Neural crest cell (in vitro differentiated cells): ENCODE measurements around the gene ATP10B. TPM values are rescaled to one million over a fixed set of nuclear protein-coding genes. Genes with fewer than 3 reads are reported as not detected.

Experiments used
- DNase-seq: peaks from one replicate; pipeline ENCODE4 v3.0.0; 2021; ENCODE audit warnings: low read depth, mixed read lengths, low spot score
- H3K27ac Mint-ChIP-seq: one replicate; pipeline ENCODE4 v1.8.0; 2021; ENCODE audit warnings: mild to moderate bottlenecking, mixed read lengths; ENCODE audit not compliant: unreplicated experiment
- H3K27me3 Mint-ChIP-seq: 2 replicates; pipeline ENCODE4 v1.8.0; 2021; ENCODE audit warnings: low read depth, mild to moderate bottlenecking, mixed read lengths
- H3K36me3 Mint-ChIP-seq: 2 replicates; pipeline ENCODE4 v1.8.0; 2021; ENCODE audit warnings: low read depth, mild to moderate bottlenecking, mixed read lengths
- H3K4me1 Mint-ChIP-seq: 2 replicates; pipeline ENCODE4 v1.8.0; 2021; ENCODE audit warnings: mixed read lengths
- H3K4me3 Mint-ChIP-seq: one replicate; pipeline ENCODE4 v1.8.0; 2021; ENCODE audit warnings: mild to moderate bottlenecking, mixed read lengths
- H3K9me3 Mint-ChIP-seq: 2 replicates; pipeline ENCODE4 v1.8.0; 2021; ENCODE audit warnings: mixed read lengths
- total RNA-seq: library from RNA; stranded (reverse); gene quantifications from 2 replicates; pipeline ENCODE4 v1.2.1, GENCODE V29; 2021
- TF ChIP-seq, protein P1 (sequence below): fragments of 200-600 bp; sonication (generic); conservative IDR thresholded peaks from 2 replicates; pipeline ENCODE4 v1.5.0; 2021; ENCODE audit warnings: antibody characterized with exemption, mild to moderate bottlenecking

The ATP10B gene
- total RNA-seq, 1 donor from 2014 or later, result 10.8 TPM

DNA sequence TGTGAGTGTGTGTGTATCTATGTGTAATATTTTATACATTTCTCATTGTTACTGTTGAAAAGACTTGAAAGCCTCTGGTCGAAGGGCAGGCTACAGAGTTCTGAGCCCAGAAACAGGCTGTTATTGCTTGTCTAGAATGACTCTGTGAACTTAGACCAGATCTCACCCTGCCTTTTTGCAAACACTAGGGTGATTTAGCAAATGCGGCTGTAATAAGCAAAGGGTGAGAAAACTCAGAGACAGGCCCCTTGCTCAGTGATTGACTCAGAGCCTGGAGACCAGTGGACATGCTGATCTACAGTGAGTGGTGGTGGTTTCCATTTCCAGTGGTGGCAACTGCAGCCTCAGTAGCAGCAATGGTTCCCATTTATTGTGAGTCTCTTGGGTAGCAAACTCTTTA lies 183.7 kb downstream of the ATP10B start:
- no peak overlapping the region for H3K4me3 Mint-ChIP-seq
- no peaks in the 10 kb centered on the region for H3K4me1 Mint-ChIP-seq
- TF ChIP-seq, protein P1, sequence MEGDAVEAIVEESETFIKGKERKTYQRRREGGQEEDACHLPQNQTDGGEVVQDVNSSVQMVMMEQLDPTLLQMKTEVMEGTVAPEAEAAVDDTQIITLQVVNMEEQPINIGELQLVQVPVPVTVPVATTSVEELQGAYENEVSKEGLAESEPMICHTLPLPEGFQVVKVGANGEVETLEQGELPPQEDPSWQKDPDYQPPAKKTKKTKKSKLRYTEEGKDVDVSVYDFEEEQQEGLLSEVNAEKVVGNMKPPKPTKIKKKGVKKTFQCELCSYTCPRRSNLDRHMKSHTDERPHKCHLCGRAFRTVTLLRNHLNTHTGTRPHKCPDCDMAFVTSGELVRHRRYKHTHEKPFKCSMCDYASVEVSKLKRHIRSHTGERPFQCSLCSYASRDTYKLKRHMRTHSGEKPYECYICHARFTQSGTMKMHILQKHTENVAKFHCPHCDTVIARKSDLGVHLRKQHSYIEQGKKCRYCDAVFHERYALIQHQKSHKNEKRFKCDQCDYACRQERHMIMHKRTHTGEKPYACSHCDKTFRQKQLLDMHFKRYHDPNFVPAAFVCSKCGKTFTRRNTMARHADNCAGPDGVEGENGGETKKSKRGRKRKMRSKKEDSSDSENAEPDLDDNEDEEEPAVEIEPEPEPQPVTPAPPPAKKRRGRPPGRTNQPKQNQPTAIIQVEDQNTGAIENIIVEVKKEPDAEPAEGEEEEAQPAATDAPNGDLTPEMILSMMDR, result no peak
- H3K27ac Mint-ChIP-seq, result no peak overlapping the region
- H3K9me3 Mint-ChIP-seq, result no peaks in the 10 kb centered on the region
- H3K36me3 Mint-ChIP-seq, result no peaks in the 10 kb centered on the region
- H3K27me3 Mint-ChIP-seq, result no peaks in the 10 kb centered on the region
- DNase-seq, result no peak

GRCh38 chr5:160667160-160667559 lies 184.9 kb downstream of the ATP10B start:
- Mint-ChIP-seq H3K36me3 (no peaks in the 10 kb centered on the region), H3K27me3 (no peaks in the 10 kb centered on the region), H3K4me3 (no peak overlapping the region), H3K9me3 (no peaks in the 10 kb centered on the region), H3K4me1 (no peaks in the 10 kb centered on the region), H3K27ac (no peak overlapping the region)
- TF ChIP-seq, protein P1, result no peak
- no peak for DNase-seq

GRCh38 chr5:160665460-160665859 lies 186.6 kb downstream of the ATP10B start:
- no peaks in the 10 kb centered on the region for H3K36me3 Mint-ChIP-seq
- peaks cover 2% of the 10 kb centered on the region for H3K9me3 Mint-ChIP-seq
- no peak overlapping the region for H3K27ac Mint-ChIP-seq
- no peak overlapping the region for H3K4me3 Mint-ChIP-seq
- no peaks in the 10 kb centered on the region for H3K4me1 Mint-ChIP-seq
- DNase-seq, result no peak
- TF ChIP-seq, protein P1, result no peak
- no peaks in the 10 kb centered on the region for H3K27me3 Mint-ChIP-seq

- peaks cover 2% of the 10 kb centered on the region for H3K9me3 Mint-ChIP-seq
- H3K4me1 Mint-ChIP-seq, result no peaks in the 10 kb centered on the region
- TF ChIP-seq, protein P1, result no peak
- no peaks in the 10 kb centered on the region for H3K36me3 Mint-ChIP-seq
- H3K4me3 Mint-ChIP-seq, result no peak overlapping the region
- H3K27me3 Mint-ChIP-seq, result no peaks in the 10 kb centered on the region
- H3K27ac Mint-ChIP-seq, result no peak overlapping the region
- no peak for DNase-seq
These were observed 191.9 kb downstream of the ATP10B start for GRCh38 chr5:160660132-160660531.

DNA sequence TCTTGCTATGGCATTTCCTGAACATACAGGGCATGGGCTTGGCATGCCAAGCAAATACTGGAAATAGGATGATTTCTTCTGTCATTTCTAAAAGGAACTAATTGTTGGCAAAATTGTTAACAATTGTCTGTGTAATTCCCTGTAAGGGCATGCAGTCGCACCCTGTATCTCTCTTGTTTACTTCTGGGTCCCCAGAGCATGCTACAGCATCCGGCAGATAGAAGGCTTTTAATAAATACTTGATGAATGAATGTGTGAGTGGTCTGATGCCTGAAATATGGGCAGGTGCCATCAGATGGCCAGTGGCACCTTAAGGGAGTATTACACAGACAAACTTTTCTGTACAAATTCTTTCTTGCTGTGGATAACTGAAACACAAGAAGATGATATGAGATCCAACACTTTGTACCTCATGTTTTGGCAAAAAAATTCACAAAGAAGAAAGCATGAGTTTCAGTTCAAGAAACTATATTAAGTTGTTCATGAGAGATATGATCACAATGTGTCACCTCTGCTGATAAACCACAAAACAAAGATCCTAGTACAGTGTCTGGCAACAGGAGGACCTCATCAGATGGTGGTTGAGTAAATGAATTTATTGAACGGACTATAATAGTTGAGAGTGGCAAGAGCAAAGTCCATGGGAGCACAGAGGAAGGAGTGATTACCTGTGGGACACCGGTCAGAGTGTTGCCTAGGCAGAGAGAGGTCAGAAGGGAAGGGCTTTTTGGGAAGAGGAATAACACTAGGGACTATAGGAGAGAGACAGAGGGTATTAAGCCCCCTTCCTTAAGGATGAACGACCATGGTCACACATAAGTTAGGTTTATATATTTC lies 194.2 kb downstream of the ATP10B start:
- no peak for DNase-seq

More for the DNA sequence above, 194.2 kb downstream of the ATP10B start:
- no peaks in the 10 kb centered on the region for H3K4me1 Mint-ChIP-seq
- TF ChIP-seq, protein P1, result no peak
- H3K9me3 Mint-ChIP-seq, result peaks cover 2% of the 10 kb centered on the region
- H3K4me3 Mint-ChIP-seq, result no peak overlapping the region
- H3K27ac Mint-ChIP-seq, result no peak overlapping the region
- H3K27me3 Mint-ChIP-seq, result no peaks in the 10 kb centered on the region
- H3K36me3 Mint-ChIP-seq, result no peaks in the 10 kb centered on the region
